Activated CD8-positive, alpha-beta memory T cell treated with anti-CD3 and anti-CD28 coated beads for 1 hour (primary cell): Measurements from ENCODE around the gene ABCA3.
"Not testable (repeated sequence)": the region's sequence is repeated elsewhere in the genome, so short reads cannot be mapped to it uniquely, and the experiment has no call there.

ENCODE experiments used
- DNase-seq, 2 donors: peaks; one replicate each; pipeline ENCODE4 v3.0.0-alpha.2; 2020; ENCODE audit warnings: low read depth in 1 of 2; ENCODE audit errors: extremely low read depth in 1 of 2

Gene ABCA3

DNA sequence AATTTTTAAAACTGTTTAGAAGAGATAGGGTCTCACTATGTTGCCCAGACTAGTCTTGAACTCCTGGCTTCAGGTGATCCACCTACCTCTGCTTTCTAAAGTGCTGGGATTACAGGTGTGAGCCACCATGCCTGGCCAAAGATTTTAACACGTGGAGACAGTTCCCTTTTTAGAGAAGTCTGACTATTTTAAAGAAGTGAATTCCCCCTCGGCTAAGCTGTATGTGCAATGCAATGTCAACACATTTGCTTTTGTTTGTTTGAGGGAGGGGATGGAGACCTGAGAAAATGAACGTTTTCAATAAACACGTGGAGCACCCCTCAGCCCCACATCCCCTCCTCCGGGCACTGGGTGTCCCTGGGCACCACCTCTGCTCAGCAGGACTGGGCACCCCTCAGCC is 58.3 kb downstream of the ABCA3 start:
- no peak for DNase-seq

DNA sequence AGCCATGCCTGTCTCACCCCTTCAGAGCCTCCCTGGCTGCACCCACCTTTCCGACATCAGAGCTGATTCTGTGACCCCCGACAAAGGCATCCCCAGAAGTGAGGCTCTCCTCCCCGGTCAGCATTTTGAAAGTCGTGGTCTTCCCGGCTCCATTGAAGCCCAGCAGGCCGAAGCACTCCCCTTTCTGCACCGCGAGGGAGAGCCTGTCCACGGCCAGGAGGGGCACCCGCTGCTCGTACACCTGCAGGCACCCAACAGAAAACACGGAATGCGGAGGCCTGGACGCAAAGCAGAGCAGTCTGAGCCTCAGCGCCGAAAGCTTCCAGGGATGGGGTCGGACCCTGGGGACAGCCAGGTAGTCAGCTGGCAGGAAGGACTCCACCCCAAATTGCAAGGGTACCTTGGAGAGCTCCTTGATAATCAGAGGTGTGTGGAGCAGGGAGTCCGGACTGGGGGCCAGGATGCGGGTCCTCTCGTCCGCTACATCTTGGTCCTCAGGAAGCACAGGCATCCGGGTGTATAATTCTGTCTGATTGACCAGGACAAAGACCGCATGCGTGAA is 59.5 kb downstream of the ABCA3 start:
- DNase-seq: no peak

GRCh38 chr16:2280461-2280860 is 60.1 kb downstream of the ABCA3 start:
- DNase-seq: no peak

- no peak for DNase-seq
Observed at GRCh38 chr16:2278956-2279800, 61.4 kb downstream of the ABCA3 start.

GRCh38 chr16:2278272-2278608 is 62.3 kb downstream of the ABCA3 start:
- DNase-seq: no peak

GRCh38 chr16:2277466-2278271 is 62.9 kb downstream of the ABCA3 start:
- DNase-seq: no peak

DNA sequence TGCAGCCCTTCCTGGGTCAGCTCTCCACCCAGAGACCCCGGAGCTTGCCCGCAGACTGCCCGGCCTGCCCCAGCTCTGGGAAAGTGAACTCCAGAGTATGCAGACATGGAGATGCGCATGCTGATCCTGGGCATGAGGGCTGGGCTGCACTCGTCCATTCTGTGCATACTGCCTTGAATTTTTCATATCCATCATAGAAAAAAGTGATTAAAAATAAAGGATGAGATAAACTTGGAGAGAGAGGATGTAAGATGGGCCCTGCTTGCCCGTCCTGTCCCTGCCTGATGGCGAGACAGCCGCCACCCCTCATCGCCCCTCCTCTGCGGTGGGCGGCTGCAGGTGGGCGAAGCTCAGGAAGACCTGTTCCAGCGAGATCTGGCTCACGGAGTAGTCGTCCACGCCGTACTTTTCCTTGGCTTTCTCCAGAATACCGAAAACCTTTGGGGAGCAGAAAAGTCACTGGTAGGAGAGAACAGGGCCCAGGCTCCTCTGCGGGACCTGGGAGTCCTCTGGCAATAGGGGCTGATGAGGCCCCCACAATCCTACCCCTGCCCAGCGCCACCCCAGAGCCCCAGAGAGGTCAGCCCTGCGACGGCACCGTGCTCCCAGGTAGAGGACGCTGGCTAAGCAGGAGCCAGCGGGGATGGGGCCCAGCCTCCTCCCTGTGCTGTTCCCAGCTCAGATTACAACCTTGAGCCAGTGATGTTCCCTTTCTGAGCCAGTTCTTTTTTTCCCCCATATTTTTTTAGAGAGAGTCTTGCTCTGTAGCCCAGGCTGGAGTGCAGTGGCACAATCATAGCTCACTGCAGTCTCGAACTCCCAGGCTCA is 63.9 kb downstream of the ABCA3 start:
- no peak for DNase-seq

DNA sequence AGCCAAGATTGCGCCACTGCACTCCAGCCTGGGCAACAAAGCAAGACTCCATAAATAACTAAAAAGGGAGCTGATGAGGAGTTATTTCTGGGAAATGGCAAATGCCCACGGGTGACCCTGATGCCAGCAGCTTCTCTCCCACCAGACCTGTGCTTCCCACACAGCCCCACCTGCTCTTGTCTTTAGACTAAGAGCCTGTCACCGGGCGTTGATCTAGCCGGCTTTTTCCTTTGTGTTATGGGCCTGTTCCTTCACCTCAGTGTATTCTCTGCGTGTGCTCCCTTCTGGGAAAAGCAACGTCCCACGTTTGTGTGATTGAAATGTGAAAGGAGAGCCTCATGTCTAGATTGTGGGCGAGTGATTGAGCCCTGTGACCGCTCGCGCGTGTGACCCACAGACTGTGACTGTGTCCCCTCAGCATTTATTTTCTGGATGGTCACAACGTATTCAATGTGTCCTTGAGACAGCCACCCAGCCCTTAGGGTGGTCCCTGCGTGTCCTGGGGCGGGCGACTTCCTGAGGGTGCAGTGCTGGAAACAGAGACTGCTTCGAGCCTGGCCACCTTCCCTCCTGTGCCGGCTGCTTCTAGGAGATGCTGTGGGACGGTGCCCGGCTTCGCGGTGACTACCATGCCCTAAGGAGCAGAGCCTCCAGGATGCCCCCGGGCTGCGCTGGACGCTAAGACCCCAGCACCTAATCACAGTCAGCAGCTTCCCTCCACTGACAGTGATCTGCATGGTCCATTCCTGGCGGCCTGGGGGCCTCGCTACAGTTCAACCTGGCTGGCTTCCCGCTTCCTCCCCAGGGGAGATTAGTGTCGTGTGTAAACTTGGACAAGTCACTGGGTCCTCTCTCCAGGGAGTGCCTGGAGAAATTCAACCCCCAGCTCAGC is 64.8 kb downstream of the ABCA3 start:
- DNase-seq: no peak

DNA sequence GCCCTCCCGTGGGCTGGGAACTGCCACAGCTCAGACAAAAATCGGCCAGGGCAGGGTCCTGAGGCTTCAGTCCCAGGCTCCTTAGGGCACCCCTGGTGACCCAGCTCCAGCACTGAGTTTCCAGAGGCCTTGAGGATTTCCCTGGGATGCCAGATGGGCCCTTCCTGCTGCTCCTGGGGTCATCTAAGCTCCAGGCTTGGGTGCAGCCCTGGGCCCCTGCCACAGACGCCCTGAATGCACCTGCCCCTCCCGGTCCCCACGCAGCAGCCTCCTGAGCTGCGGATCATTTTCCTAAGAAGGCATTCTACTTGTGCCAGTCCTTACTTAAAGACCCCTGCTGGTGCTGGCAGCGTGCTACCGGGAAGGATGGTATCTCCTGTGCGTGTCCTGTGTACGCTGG is 66.6 kb downstream of the ABCA3 start:
- no peak for DNase-seq

GRCh38 chr16:2273484-2273883 is 67.0 kb downstream of the ABCA3 start:
- DNase-seq: no peak

DNA sequence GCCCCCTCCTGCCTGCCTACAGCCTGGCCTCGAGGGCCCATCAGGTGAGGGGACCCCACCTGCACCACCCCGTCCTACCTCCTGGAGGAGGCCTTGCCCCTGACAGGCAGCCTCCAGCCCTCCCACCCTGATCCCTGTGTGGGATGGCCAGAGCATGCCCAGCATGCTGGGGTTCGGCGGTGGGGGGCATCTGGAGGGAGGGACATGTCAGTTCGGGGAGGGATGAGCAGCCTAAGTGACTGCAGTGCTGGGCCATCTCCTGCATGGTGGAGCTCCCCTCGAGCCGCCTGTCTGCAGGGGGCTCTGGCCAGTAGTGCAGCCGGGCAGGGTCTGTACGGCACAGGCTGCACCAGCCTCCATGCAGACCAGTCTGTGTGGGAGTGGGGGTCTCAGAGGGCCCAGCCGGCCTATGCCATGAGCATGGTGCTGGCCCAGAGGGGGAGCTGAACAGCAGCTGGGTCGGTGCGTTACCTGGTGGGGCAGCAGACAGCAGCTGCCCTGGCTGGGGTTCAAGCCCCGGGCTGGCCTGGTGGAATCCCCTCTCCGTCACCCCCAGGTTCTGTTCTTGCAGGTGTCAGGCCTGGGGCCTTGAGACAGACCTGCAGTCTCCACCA is 68.6 kb downstream of the ABCA3 start:
- no peak for DNase-seq

DNA sequence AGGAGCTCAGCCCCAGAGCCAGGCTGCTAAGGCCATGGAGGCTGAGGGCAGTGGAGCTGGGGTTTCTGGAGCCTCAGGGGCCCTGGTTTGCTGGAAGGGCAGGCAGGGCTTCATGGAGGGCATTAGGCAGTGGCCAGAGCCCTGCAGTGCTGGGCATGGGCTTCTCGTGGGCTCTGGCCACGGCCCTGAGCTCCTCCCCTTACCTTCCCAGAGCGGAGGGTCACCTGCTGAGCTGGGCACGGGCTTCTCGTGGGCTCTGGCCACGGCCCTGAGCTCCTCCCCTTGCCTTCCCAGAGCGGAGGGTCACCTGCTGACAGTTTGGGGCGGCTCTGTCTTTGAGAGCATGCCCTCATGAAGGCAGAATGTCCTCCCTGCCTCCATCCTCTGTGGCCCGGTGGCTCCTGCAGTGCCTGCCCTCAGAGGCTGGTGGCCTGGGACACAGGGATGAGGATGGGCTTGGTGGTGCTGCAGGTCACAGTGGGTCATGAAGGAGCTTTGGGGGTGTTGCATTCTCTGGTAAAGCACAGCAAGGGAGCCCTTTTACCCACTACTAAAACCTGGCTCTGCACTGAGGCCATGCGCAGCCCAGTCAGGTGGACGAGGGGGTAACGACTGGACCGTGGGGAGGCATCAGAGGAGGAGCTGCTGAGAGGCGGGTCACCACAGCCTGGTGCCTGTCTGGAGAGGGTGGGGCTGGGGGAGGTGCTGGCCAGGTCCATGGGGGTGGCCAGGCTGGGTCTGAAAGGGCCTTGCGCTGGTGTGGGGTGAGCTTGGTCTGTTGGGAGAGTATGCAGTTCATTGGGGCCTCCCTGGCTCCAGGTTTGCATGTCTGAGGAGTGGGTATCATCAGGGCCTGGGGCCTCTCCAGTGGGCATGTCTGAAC is 69.7 kb downstream of the ABCA3 start:
- DNase-seq: no peak

DNA sequence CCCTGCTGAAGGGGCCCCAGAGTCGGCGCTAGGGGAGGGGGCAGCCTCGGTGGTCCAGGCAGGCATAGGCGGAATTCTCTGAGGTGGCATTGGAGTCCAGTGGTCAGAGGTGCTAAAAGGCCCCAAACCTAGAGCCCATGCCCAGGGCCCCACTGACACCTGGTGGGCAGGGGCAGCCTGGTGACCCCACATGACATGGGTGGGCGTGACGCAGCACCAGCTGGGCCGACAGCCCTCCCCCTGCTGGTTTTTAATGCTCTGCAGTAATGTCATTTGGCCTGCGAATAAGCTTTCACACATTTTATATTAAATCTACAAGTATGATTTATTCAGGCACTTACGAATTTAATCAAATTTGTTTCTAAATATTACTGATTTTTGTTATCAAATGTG is 70.5 kb downstream of the ABCA3 start:
- no peak for DNase-seq

GRCh38 chr16:2267913-2268666 is 72.4 kb downstream of the ABCA3 start, which contains the start of gene RNPS1:
Gene RNPS1 (minus strand): TSS chr16:2268126. CDS start chr16:2264643, 3,483 bp downstream.
- peak; percentile 88 to 95 for DNase-seq

DNA sequence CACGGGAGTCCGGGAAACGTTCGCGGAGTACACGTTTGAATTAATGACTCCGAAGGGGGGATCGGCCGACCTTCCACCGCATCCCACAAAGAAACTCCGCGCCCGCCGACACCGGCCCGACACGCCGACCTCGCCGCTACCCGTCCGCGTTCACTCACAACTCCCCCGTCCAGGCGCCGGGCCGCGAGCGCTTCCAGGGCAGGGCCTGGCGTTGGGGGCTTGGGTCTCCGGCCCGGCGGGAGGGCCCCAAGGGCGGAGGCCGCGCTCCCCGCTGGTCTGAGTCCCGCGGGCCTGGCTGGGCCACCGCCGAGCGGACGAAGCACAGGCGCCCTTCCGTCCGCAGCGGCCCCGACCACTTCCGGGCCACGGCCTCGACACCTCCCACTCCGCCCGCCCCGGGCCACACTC is 73.0 kb downstream of the ABCA3 start:
- not testable (repeated sequence) for DNase-seq

- DNase-seq: not testable (repeated sequence)
Observed at GRCh38 chr16:2266887-2267286, 73.6 kb downstream of the ABCA3 start.

DNA sequence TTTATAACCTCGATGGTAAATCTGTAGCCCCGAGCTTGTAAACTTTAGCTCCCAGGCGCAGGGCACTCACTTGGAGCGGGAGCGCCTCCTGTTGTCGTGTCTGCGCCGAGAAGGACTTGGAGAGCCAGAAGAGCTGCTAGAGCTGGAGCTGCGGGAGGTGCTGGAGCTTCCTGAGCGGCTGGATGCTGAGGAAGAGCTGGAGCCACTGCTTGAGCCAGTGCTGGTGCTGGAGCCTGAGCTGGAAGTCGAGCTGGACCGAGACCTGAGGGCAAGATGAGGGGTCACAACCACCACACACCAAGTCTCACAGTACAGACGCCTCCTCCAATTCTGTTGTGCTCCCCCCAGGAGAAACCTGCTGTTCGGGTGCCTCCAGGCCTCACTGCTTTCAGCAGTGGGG is 77.5 kb downstream of the ABCA3 start:
- DNase-seq: not testable (repeated sequence)

DNA sequence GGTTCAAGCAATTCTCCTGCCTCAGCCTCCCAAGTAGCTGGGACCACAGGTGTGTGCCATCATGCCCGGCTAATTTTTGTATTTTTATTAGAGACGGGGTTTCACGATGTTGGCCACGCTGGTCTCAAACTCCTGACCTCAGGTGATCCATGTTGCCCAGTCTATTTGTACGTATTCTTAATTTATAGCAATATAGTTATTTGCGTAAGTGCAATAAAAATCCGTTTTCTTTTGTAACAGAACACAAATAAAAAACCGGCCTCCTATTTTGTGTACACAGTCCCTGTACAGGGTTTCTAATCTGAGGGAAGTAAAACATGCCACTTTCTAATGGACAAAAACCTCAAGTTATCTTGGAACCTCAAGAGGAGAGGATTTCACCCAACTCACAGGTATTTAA is 80.3 kb downstream of the ABCA3 start:
- DNase-seq: no peak
